ENCODE data around the gene CROCC2. TPM values are rescaled to one million over a fixed set of nuclear protein-coding genes. Genes with fewer than 3 reads are reported as not detected.

CROCC2 gene
- total and polyA plus RNA-seq, 10 of the 15 experiments (the other 5 are each of a cell fraction or from before 2014, with no cell fraction given), result not detected

GRCh38 chr2:241036964-241037421, 130.9 kb downstream of the CROCC2 start (continued):
- TF ChIP-seq ZBTB11 (CRISPR knock-in tag; IDR thresholded peaks at IDR 0.05) (no peak), RFX5 (IDR thresholded peaks at IDR 0.05; ENCODE audit: low read depth, low read length) (no peak), EP300 (IDR thresholded peaks at IDR 0.05; ENCODE audit: borderline replicate concordance in 1 of 2, control insufficient read depth in 1 of 2, low read depth in 2 of 2, low read length in 2 of 2) (no peak), KLF5 (IDR thresholded peaks at IDR 0.05; ENCODE audit: partially characterized antibody) (no peak), CTCF (IDR thresholded peaks at IDR 0.05 in 2 of 3, conservative IDR thresholded peaks at IDR 0.05 in 1 of 3; ENCODE audit: control insufficient read depth in 2 of 3, extremely low read depth in 1 of 3, insufficient read depth in 1 of 3, low read depth in 3 of 3, low read length in 3 of 3) (no peak), HDGF (IDR thresholded peaks at IDR 0.05) (no peak), NBN (IDR thresholded peaks at IDR 0.05) (0 out of 2 replicates have a peak, but pooled peaks have one; percentile 51), GABPA (IDR thresholded peaks at IDR 0.05; ENCODE audit: low read depth) (no peak), TCF7 (IDR thresholded peaks at IDR 0.05; ENCODE audit: borderline replicate concordance) (no peak), ZNF217 (IDR thresholded peaks at IDR 0.05) (no peak), KDM1A (IDR thresholded peaks at IDR 0.05; ENCODE audit: borderline replicate concordance) (no peak), ATF2 (IDR thresholded peaks at IDR 0.05; ENCODE audit: low read length) (no peak), ZNF687 (IDR thresholded peaks at IDR 0.05) (peak; percentile 71), SIX5 (IDR thresholded peaks at IDR 0.05; ENCODE audit: low read depth, low read length, severe bottlenecking) (no peak), ZNF384 (IDR thresholded peaks at IDR 0.05; ENCODE audit: borderline replicate concordance, low read depth, low read length) (no peak), NFYB (IDR thresholded peaks at IDR 0.05; ENCODE audit: insufficient read depth, low read depth, low read length) (peak; percentile 26; the same call in 1 of the 2 replicates)

All from GM12878 (cell line).